DOHH2 (cell line): ENCODE measurements around the gene SLC66A1.
"Not testable (repeated sequence)": the region's sequence is repeated elsewhere in the genome, so short reads cannot be mapped to it uniquely, and the experiment has no call there.

Experiments used
- CTCF ChIP-seq: fragments of 200-600 bp; sonication (generic); IDR thresholded peaks from one replicate; pipeline ENCODE4 v1.5.1; 2014; ENCODE audit warnings: antibody characterized with exemption, mild to moderate bottlenecking, low read depth, low read length; ENCODE audit not compliant: poor library complexity, severe bottlenecking
- EZH2phosphoT487 ChIP-seq: fragments of 200-600 bp; sonication (generic); IDR thresholded peaks from 2 replicates; pipeline ENCODE4 v1.6.1; 2017; ENCODE audit warnings: borderline replicate concordance, mild to moderate bottlenecking, antibody characterized with exemption, low read length, moderate library complexity, mixed read lengths

GRCh38 chr1:19288324-19289241 lies 23.5 kb upstream of the SLC66A1 start, which contains the start of gene AKR7A3:
- not testable (repeated sequence) for TF ChIP-seq CTCF, EZH2phosphoT487
